Stimulated activated CD4-positive, alpha-beta T cell treated with anti-CD3 and anti-CD28 coated beads, Interleukin-2, amount 100 ng/mL, for 24 hours (primary cell): ENCODE results near the gene CD99L2.
A peak's percentile ranks its signal among the peaks of the same experiment; 100 is the strongest.

Source experiments
- DNase-seq, 2 donors: peaks; one replicate each; pipeline ENCODE4 v3.0.0-alpha.2; 2020

The CD99L2 gene

GRCh38 chrX:150898343-150899190, at the start of gene CD99L2:
Gene CD99L2 (minus strand): TSS chrX:150898668. CDS start chrX:150898588, 80 bp downstream.
- DNase-seq: peak; percentile 88 to 89

GRCh38 chrX:150944233-150944632, 45.8 kb upstream of the CD99L2 start:
- no peak for DNase-seq

- DNase-seq: no peak
Observed at GRCh38 chrX:150942942-150943594, 44.6 kb upstream of the CD99L2 start.

- DNase-seq: no peak
Observed at GRCh38 chrX:150941580-150941979, 43.1 kb upstream of the CD99L2 start.

GRCh38 chrX:150940844-150941495, 42.5 kb upstream of the CD99L2 start:
- no peak for DNase-seq

GRCh38 chrX:150936556-150936955, 38.1 kb upstream of the CD99L2 start:
- DNase-seq: no peak

GRCh38 chrX:150935467-150935866, 37.0 kb upstream of the CD99L2 start:
- no peak for DNase-seq

- DNase-seq: no peak
Observed at GRCh38 chrX:150934453-150934852, 36.0 kb upstream of the CD99L2 start.

- DNase-seq: no peak
Observed at GRCh38 chrX:150933945-150934350, 35.5 kb upstream of the CD99L2 start.

- no peak for DNase-seq
Observed at GRCh38 chrX:150929058-150929457, 30.6 kb upstream of the CD99L2 start.

GRCh38 chrX:150926791-150927190, 28.3 kb upstream of the CD99L2 start:
- DNase-seq: no peak

- no peak for DNase-seq
Observed at GRCh38 chrX:150926304-150926703, 27.8 kb upstream of the CD99L2 start.

- DNase-seq: no peak
Observed at GRCh38 chrX:150919401-150919800, 20.9 kb upstream of the CD99L2 start.

GRCh38 chrX:150913511-150913910, 15.0 kb upstream of the CD99L2 start:
- DNase-seq: no peak

GRCh38 chrX:150907474-150907873, 9.0 kb upstream of the CD99L2 start:
- no peak for DNase-seq

GRCh38 chrX:150906694-150907093, 8.2 kb upstream of the CD99L2 start:
- no peak for DNase-seq

GRCh38 chrX:150905293-150905692, 6.8 kb upstream of the CD99L2 start:
- no peak for DNase-seq

GRCh38 chrX:150903110-150903508, 4.6 kb upstream of the CD99L2 start:
- DNase-seq: no peak

GRCh38 chrX:150902434-150903109, 4.1 kb upstream of the CD99L2 start:
- no peak for DNase-seq

- DNase-seq: peak; percentile 24 to 26
Observed at GRCh38 chrX:150899191-150899757, 806 bp upstream of the CD99L2 start.

GRCh38 chrX:150897421-150898320, 797 bp downstream of the CD99L2 start:
- DNase-seq: peak; percentile 61

GRCh38 chrX:150896632-150897031, 1.8 kb downstream of the CD99L2 start:
- DNase-seq: no peak
